HepG2 (cell line): ENCODE results near the gene TST. TPM values are rescaled to one million over a fixed set of nuclear protein-coding genes. Genes with fewer than 3 reads are reported as not detected.

Experiments used
- BORCS8-MEF2B ChIP-seq: sonication (generic); formaldehyde crosslinking; IDR thresholded peaks from 2 replicates; pipeline ENCODE4 v1.8.0; 2022; ENCODE audit warnings: mild to moderate bottlenecking, missing genetic modification reagents
- CBX1 ChIP-seq: IDR thresholded peaks from one replicate; pipeline ENCODE4 v1.6.1; 2016; ENCODE audit warnings: antibody characterized with exemption, low read depth
- CENPT ChIP-seq: sonication (generic); formaldehyde crosslinking; IDR thresholded peaks from 2 replicates; pipeline ENCODE4 v1.8.0; 2022; ENCODE audit warnings: low read depth, mild to moderate bottlenecking, moderate library complexity, missing genetic modification reagents
- CENPX ChIP-seq: sonication (generic); formaldehyde crosslinking; IDR thresholded peaks from 2 replicates; pipeline ENCODE4 v1.9.0; 2021; ENCODE audit warnings: mild to moderate bottlenecking, missing genetic modification reagents, moderate library complexity
- CSRNP1 ChIP-seq: sonication (generic); formaldehyde crosslinking; IDR thresholded peaks from 2 replicates; pipeline ENCODE4 v1.8.1; 2023; ENCODE audit warnings: mild to moderate bottlenecking, missing genetic modification reagents
- FOXK2 ChIP-seq: fragments of 450-650 bp; IDR thresholded peaks from 2 replicates; pipeline ENCODE4 v1.6.1; 2016
- FOXO1 ChIP-seq: sonication (generic); formaldehyde crosslinking; IDR thresholded peaks from 2 replicates; pipeline ENCODE4 v1.4.0; 2020; ENCODE audit warnings: missing genetic modification reagents
- HIVEP1 ChIP-seq: sonication (generic); formaldehyde crosslinking; IDR thresholded peaks from 2 replicates; pipeline ENCODE4 v1.4.0; 2020; ENCODE audit warnings: mild to moderate bottlenecking, missing genetic modification reagents
- HOXA9 ChIP-seq: sonication (generic); formaldehyde crosslinking; IDR thresholded peaks from 2 replicates; pipeline ENCODE4 v1.8.1; 2022; ENCODE audit warnings: missing genetic modification reagents, mild to moderate bottlenecking, moderate library complexity, borderline replicate concordance
- KLF12 ChIP-seq: sonication (generic); formaldehyde crosslinking; IDR thresholded peaks from 2 replicates; pipeline ENCODE4 v1.4.0; 2020; ENCODE audit warnings: missing genetic modification reagents, borderline replicate concordance
- KLF9 ChIP-seq: IDR thresholded peaks from 2 replicates; pipeline ENCODE4 v1.6.1; 2016; ENCODE audit warnings: low read depth
- MZF1 ChIP-seq: sonication (generic); formaldehyde crosslinking; IDR thresholded peaks from 2 replicates; pipeline ENCODE4 v1.8.1; 2023; ENCODE audit warnings: mild to moderate bottlenecking, missing genetic modification reagents, borderline replicate concordance
- NKX3-1 ChIP-seq: sonication (generic); formaldehyde crosslinking; IDR thresholded peaks from 2 replicates; pipeline ENCODE4 v1.5.0; 2020; ENCODE audit warnings: missing genetic modification reagents
- POLR2G ChIP-seq: fragments of 200-400 bp; formaldehyde crosslinking; IDR thresholded peaks from 2 replicates; pipeline ENCODE4 v1.6.1; 2018; ENCODE audit warnings: mild to moderate bottlenecking, low read depth, low read length, moderate library complexity
- PRMT3 ChIP-seq: sonication (generic); formaldehyde crosslinking; IDR thresholded peaks from 2 replicates; pipeline ENCODE4 v1.8.1; 2022; ENCODE audit warnings: low read depth, mild to moderate bottlenecking, moderate library complexity, missing genetic modification reagents, borderline replicate concordance
- RFX5 ChIP-seq: IDR thresholded peaks from 2 replicates; pipeline ENCODE4 v1.6.1; 2011; ENCODE audit warnings: low read depth, low read length, improper control_type of control experiment
- SMARCE1 ChIP-seq: fragments of 450-650 bp; IDR thresholded peaks from 2 replicates; pipeline ENCODE4 v1.6.1; 2017; ENCODE audit warnings: borderline replicate concordance
- SRF ChIP-seq: IDR thresholded peaks from 2 replicates; pipeline ENCODE4 v1.6.1; 2011; ENCODE audit warnings: mild to moderate bottlenecking, low read depth, low read length, moderate library complexity
- ZBTB38 ChIP-seq: sonication (generic); formaldehyde crosslinking; IDR thresholded peaks from 2 replicates; pipeline ENCODE4 v1.5.1; 2020; ENCODE audit warnings: mild to moderate bottlenecking, missing genetic modification reagents
- ZIK1 ChIP-seq: sonication (generic); formaldehyde crosslinking; IDR thresholded peaks from 2 replicates; pipeline ENCODE4 v1.5.0; 2020; ENCODE audit warnings: mild to moderate bottlenecking, low read depth, missing genetic modification reagents, borderline replicate concordance
- ZMYM3 ChIP-seq: sonication (generic); formaldehyde crosslinking; IDR thresholded peaks from 2 replicates; pipeline ENCODE4 v1.5.1; 2020; ENCODE audit warnings: mild to moderate bottlenecking, missing genetic modification reagents
- ZNF333 ChIP-seq: sonication (generic); formaldehyde crosslinking; IDR thresholded peaks from 2 replicates; pipeline ENCODE4 v1.4.0; 2020; ENCODE audit warnings: mild to moderate bottlenecking, missing genetic modification reagents, borderline replicate concordance
- ZNF460 ChIP-seq: sonication (generic); formaldehyde crosslinking; IDR thresholded peaks from 2 replicates; pipeline ENCODE4 v1.5.1; 2020; ENCODE audit warnings: missing genetic modification reagents, mild to moderate bottlenecking, borderline replicate concordance
- ZNF7 ChIP-seq: IDR thresholded peaks from 2 replicates; pipeline ENCODE4 v1.6.1; 2016; ENCODE audit warnings: missing biosample characterization, missing genetic modification reagents
- ZNF775 ChIP-seq: sonication (generic); formaldehyde crosslinking; IDR thresholded peaks from 2 replicates; pipeline ENCODE4 v1.4.0; 2020; ENCODE audit warnings: missing genetic modification reagents, mild to moderate bottlenecking, moderate library complexity, borderline replicate concordance
- ZNF788 ChIP-seq: sonication (generic); formaldehyde crosslinking; IDR thresholded peaks from 2 replicates; pipeline ENCODE4 v1.5.0; 2020; ENCODE audit warnings: mild to moderate bottlenecking, missing genetic modification reagents, borderline replicate concordance
- polyA plus RNA-seq, 8 experiments: library from polyadenylated mRNA; depleted of rRNA in 3 of 8; stranded (reverse) in 7 of 8; unstranded in 1 of 8; fragments of >200 nt; fragmentation: Illumina TruSeq in 4 of 8; extraction: Trizol in 4 of 8; gene quantifications; 2 replicates each; pipeline versions ENCODE4 v1.2.1 to v1.2.3, GENCODE V29; 2011 to 2016; ENCODE audit warnings: low read depth in 4 of 8, missing spikeins in 1 of 8, mixed read lengths in 1 of 8; ENCODE audit not compliant: insufficient read depth in 1 of 8
- total RNA-seq, 5 experiments: library from RNA; depleted of rRNA; stranded (reverse); fragments of >200 nt; fragmentation: Illumina TruSeq; extraction: Trizol; gene quantifications; 2 replicates each; pipeline ENCODE4 v1.2.3, GENCODE V29; 2016; ENCODE audit warnings: low read depth in 1 of 5
- TF ChIP-seq, protein P1 (sequence below): sonication (generic); formaldehyde crosslinking; IDR thresholded peaks from 2 replicates; pipeline ENCODE4 v1.8.0; 2022; ENCODE audit warnings: mild to moderate bottlenecking, missing genetic modification reagents, moderate library complexity
- TF ChIP-seq, protein P2 (sequence below): sonication (generic); formaldehyde crosslinking; IDR thresholded peaks from 2 replicates; pipeline ENCODE4 v1.8.0; 2022; ENCODE audit warnings: missing genetic modification reagents, mild to moderate bottlenecking, inconsistent platforms, borderline replicate concordance

The TST gene
- total and polyA plus RNA-seq, 2 of the 13 experiments (the other 11 are each of a cell fraction or from before 2014, with no cell fraction given): 44.6 to 63.6 TPM

GRCh38 chr22:37018815-37019308 is 385 bp downstream of the TST start (continued):
- TF ChIP-seq BORCS8-MEF2B (CRISPR knock-in tag) (no peak), PRMT3 (CRISPR knock-in tag) (no peak), HOXA9 (no peak), ZNF460 (no peak), ZNF788 (CRISPR knock-in tag) (no peak), SRF (no peak), ZIK1 (CRISPR knock-in tag) (no peak), CSRNP1 (CRISPR knock-in tag) (no peak), FOXK2 (no peak), HIVEP1 (CRISPR knock-in tag) (no peak), RFX5 (no peak), CBX1 (no peak), CENPX (no peak), ZBTB38 (CRISPR knock-in tag) (no peak), ZNF775 (CRISPR knock-in tag) (no peak), KLF9 (CRISPR knock-in tag) (no peak), ZMYM3 (CRISPR knock-in tag) (no peak), ZNF333 (CRISPR knock-in tag) (no peak), POLR2G (peak; percentile 0; the same call in 1 of the 2 replicates), CENPT (no peak), MZF1 (CRISPR knock-in tag) (no peak), ZNF7 (no peak), NKX3-1 (CRISPR knock-in tag) (no peak), SMARCE1 (no peak), KLF12 (CRISPR knock-in tag) (peak; percentile 43; the same call in 1 of the 2 replicates), FOXO1 (0 out of 2 replicates have a peak, but pooled peaks have one; percentile 26)
- TF ChIP-seq, protein P1, sequence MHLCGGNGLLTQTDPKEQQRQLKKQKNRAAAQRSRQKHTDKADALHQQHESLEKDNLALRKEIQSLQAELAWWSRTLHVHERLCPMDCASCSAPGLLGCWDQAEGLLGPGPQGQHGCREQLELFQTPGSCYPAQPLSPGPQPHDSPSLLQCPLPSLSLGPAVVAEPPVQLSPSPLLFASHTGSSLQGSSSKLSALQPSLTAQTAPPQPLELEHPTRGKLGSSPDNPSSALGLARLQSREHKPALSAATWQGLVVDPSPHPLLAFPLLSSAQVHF (CRISPR knock-in tag): no peak
- TF ChIP-seq, protein P2, sequence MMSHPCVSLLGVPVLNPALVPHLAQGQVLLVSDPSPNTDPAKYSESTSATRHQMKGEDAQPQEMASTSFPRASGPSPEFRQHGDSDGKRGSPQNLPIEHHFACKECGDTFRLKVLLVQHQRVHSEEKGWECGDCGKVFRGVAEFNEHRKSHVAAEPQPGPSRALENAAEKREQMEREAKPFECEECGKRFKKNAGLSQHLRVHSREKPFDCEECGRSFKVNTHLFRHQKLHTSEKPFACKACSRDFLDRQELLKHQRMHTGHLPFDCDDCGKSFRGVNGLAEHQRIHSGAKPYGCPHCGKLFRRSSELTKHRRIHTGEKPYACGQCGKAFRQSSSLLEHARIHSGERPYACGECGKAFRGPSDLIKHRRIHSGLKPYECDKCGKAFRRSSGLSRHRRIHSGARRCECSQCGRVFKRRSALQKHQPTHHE (CRISPR knock-in tag): no peak
